Pulmonary artery endothelial cell (primary cell): ENCODE results near the gene CSPG4. TPM values are rescaled to one million over a fixed set of nuclear protein-coding genes. Genes with fewer than 3 reads are reported as not detected.

Source experiments
- total RNA-seq: library from RNA; depleted of rRNA; stranded (reverse); fragments of >200 nt; gene quantifications from 2 replicates; pipeline ENCODE4 v1.2.3, GENCODE V29; 2014

CSPG4 gene
- total RNA-seq, 1 donor from 2014 or later = under 0.01 TPM

Other genes with a start within 250 kb of the CSPG4 start
- gene PTPN9, start 133.5 kb downstream of the CSPG4 start, total RNA-seq = 21.3 and 24.8 TPM in 2 replicates
- gene SNUPN, start 87.1 kb downstream of the CSPG4 start, total RNA-seq = 22.4 and 25.3 TPM in 2 replicates
- gene IMP3, start 72.6 kb downstream of the CSPG4 start, total RNA-seq = 59.8 and 75.6 TPM in 2 replicates
- gene SNX33, start 64.9 kb downstream of the CSPG4 start, total RNA-seq = 7.8 and 8.5 TPM in 2 replicates
- 36.9 and 41.1 TPM in 2 replicates for gene UBE2Q2, start 130.6 kb upstream of the CSPG4 start, total RNA-seq
- gene FBXO22, start 191.0 kb upstream of the CSPG4 start, total RNA-seq = 86.5 and 125 TPM in 2 replicates